ENCODE measurements around the gene ITPR2.

The ITPR2 gene

GRCh38 chr12:26374934-26375680 is 457.9 kb downstream of the ITPR2 start:
- no peak for DNase-seq

- peak; percentile 87 for DNase-seq
These were observed 459.1 kb downstream of the ITPR2 start for GRCh38 chr12:26373606-26374495.

- no peak for DNase-seq
These were observed 460.1 kb downstream of the ITPR2 start for GRCh38 chr12:26372866-26373265.

- DNase-seq = no peak
These were observed 462.9 kb downstream of the ITPR2 start for GRCh38 chr12:26370098-26370497.

- DNase-seq = no peak
These were observed 463.4 kb downstream of the ITPR2 start for GRCh38 chr12:26369588-26369987.

GRCh38 chr12:26367991-26368730 is 464.8 kb downstream of the ITPR2 start:
- DNase-seq = no peak

GRCh38 chr12:26361964-26362363 is 471.0 kb downstream of the ITPR2 start:
- DNase-seq = no peak

- no peak for DNase-seq
These were observed 472.9 kb downstream of the ITPR2 start for GRCh38 chr12:26360062-26360461.

- no peak for DNase-seq
These were observed 473.4 kb downstream of the ITPR2 start for GRCh38 chr12:26359576-26359975.

GRCh38 chr12:26358651-26359050 is 474.3 kb downstream of the ITPR2 start:
- no peak for DNase-seq

GRCh38 chr12:26347300-26347699 is 485.7 kb downstream of the ITPR2 start:
- DNase-seq = no peak

GRCh38 chr12:26346736-26347135 is 486.3 kb downstream of the ITPR2 start:
- DNase-seq = no peak

- no peak for DNase-seq
These were observed 487.5 kb downstream of the ITPR2 start for GRCh38 chr12:26345471-26346003.

GRCh38 chr12:26341491-26341890 is 491.5 kb downstream of the ITPR2 start:
- DNase-seq = no peak

GRCh38 chr12:26340649-26341048 is 492.3 kb downstream of the ITPR2 start:
- DNase-seq = no peak

GRCh38 chr12:26339976-26340375 is 493.0 kb downstream of the ITPR2 start:
- no peak for DNase-seq

- DNase-seq = no peak
These were observed 494.1 kb downstream of the ITPR2 start for GRCh38 chr12:26338586-26339572.

GRCh38 chr12:26335651-26336050 is 497.3 kb downstream of the ITPR2 start:
- DNase-seq = no peak

- no peak for DNase-seq
These were observed 498.3 kb downstream of the ITPR2 start for GRCh38 chr12:26334621-26335124.

- DNase-seq = no peak
These were observed 501.0 kb downstream of the ITPR2 start for GRCh38 chr12:26331960-26332359.

GRCh38 chr12:26331136-26331535 is 501.9 kb downstream of the ITPR2 start:
- DNase-seq = no peak

Measured in NCI-H526 treated with DMSO at 0.1 percent for 48 hours (cell line).